Fibroblast of lung (primary cell): ENCODE measurements around the gene ANKRD13A.

ENCODE experiments used
- EZH2 ChIP-seq: IDR thresholded peaks from 2 replicates; pipeline ENCODE4 v1.5.1; 2012; ENCODE audit warnings: low read length, control low read depth, mild to moderate bottlenecking; ENCODE audit errors: missing control alignments
- TF ChIP-seq, protein P1 (sequence below), 2 donors: IDR thresholded peaks in 1 of 2; conservative IDR thresholded peaks in 1 of 2; 1 replicate in 1 of 2; 2 replicates in 1 of 2; pipeline ENCODE4 v1.5.1; 2011 to 2012; ENCODE audit warnings: low read length in 2 of 2, control low read depth in 1 of 2, inconsistent platforms in 1 of 2, low read depth in 1 of 2, mild to moderate bottlenecking in 1 of 2

DNA sequence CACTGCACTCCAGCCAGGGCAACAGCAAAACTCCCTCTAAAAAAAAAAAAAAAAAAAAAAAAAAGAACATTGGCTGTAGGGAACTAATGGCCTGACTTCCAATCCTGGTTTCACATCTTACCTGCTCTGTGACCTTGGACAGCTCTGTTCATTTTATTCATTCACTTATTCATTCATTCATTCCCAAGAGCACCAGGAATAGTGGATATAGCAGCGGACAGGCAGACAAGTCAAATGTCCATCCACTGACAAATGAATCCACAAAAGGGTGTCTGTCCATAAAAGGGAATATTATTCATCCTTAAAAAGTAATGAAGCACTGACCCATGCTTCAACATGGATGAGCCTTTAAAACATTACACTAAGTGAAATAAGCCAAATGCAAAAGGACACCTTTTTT lies 76.7 kb downstream of the ANKRD13A start:
- no peak for TF ChIP-seq EZH2
- TF ChIP-seq, protein P1, sequence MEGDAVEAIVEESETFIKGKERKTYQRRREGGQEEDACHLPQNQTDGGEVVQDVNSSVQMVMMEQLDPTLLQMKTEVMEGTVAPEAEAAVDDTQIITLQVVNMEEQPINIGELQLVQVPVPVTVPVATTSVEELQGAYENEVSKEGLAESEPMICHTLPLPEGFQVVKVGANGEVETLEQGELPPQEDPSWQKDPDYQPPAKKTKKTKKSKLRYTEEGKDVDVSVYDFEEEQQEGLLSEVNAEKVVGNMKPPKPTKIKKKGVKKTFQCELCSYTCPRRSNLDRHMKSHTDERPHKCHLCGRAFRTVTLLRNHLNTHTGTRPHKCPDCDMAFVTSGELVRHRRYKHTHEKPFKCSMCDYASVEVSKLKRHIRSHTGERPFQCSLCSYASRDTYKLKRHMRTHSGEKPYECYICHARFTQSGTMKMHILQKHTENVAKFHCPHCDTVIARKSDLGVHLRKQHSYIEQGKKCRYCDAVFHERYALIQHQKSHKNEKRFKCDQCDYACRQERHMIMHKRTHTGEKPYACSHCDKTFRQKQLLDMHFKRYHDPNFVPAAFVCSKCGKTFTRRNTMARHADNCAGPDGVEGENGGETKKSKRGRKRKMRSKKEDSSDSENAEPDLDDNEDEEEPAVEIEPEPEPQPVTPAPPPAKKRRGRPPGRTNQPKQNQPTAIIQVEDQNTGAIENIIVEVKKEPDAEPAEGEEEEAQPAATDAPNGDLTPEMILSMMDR (conservative IDR thresholded peaks at IDR 0.05 in 1 of 2, IDR thresholded peaks at IDR 0.05 in 1 of 2; ENCODE audit: low read depth in 1 of 2, low read length in 2 of 2), result no peak
